Panc1 (cell line): Measurements from ENCODE around the gene FRMD1. TPM values are rescaled to one million over a fixed set of nuclear protein-coding genes. Genes with fewer than 3 reads are reported as not detected.

ENCODE experiments used
- ATAC-seq: fragments of 200-7000 bp; cut with Tn5 transposase; 2 replicates; pipeline ENCODE4 v1.9.1; 2020; ENCODE audit warnings: mild to moderate bottlenecking, moderate library complexity
- BruUV-seq: library from RNA; stranded (reverse); fragments of 400-500 nt; replicated peaks from 2 replicates; lab custom pipeline; 2021; lab: Mats Ljungman, UMichigan
- CTCF ChIA-PET: fragments of 300-600 bp; sonication (Branson Sonifier 250); formaldehyde crosslinking; loops from one replicate; lab custom pipeline; 2022; ENCODE audit warnings: antibody characterized with exemption; lab: Charles Lee
- POLR2A ChIA-PET: fragments of 300-600 bp; sonication (Branson Sonifier 250); formaldehyde crosslinking; loops from one replicate; lab custom pipeline; 2022; ENCODE audit warnings: antibody characterized with exemption; lab: Charles Lee
- DNase-seq: peaks from one replicate; pipeline ENCODE4 v3.0.0-alpha.2; 2010; ENCODE audit warnings: low read depth, low spot score
- H3K27ac ChIP-seq: 2 replicates; pipeline ENCODE4 v1.5.1; 2011; ENCODE audit warnings: mild to moderate bottlenecking, low read length, inconsistent platforms
- H3K27me3 ChIP-seq: fragments of 200-500 bp; sonication (Bioruptor generic); 2 replicates; pipeline ENCODE4 v1.6.0; 2014; ENCODE audit warnings: low read length, inconsistent platforms; ENCODE audit not compliant: control insufficient read depth, insufficient read depth
- H3K36me3 ChIP-seq: fragments of 200-500 bp; sonication (Bioruptor generic); 2 replicates; pipeline ENCODE4 v1.5.1; 2014; ENCODE audit warnings: inconsistent platforms, mild to moderate bottlenecking, low read length, moderate library complexity; ENCODE audit not compliant: control insufficient read depth, insufficient read depth
- H3K4me1 ChIP-seq: 2 replicates; pipeline ENCODE4 v1.5.1; 2011; ENCODE audit warnings: inconsistent platforms, mild to moderate bottlenecking, low read length, moderate library complexity; ENCODE audit not compliant: control insufficient read depth, insufficient read depth
- H3K4me3 ChIP-seq, 2 experiments: 2 replicates each; pipeline ENCODE4 v1.5.1; 2011 to 2012; ENCODE audit warnings: low read depth in 2 of 2, low read length in 2 of 2, mild to moderate bottlenecking in 2 of 2, inconsistent platforms in 1 of 2, moderate library complexity in 1 of 2
- H3K9me3 ChIP-seq: fragments of 200-500 bp; sonication (Bioruptor generic); 2 replicates; pipeline ENCODE4 v1.5.1; 2014; ENCODE audit warnings: low read depth, mild to moderate bottlenecking, inconsistent platforms, low read length, moderate library complexity; ENCODE audit not compliant: control insufficient read depth, insufficient read depth
- POLR2AphosphoS5 ChIP-seq: IDR thresholded peaks from 2 replicates; pipeline ENCODE4 v1.6.1; 2012; ENCODE audit warnings: mild to moderate bottlenecking, low read depth, low read length, moderate library complexity
- REST ChIP-seq, 2 experiments: IDR thresholded peaks; 2 replicates each; pipeline ENCODE4 v1.6.1; 2011 to 2012; ENCODE audit warnings: low read depth in 2 of 2, control low read depth in 1 of 2, low read length in 1 of 2, mild to moderate bottlenecking in 1 of 2, moderate library complexity in 1 of 2; ENCODE audit not compliant: insufficient read depth in 1 of 2
- SIN3A ChIP-seq: IDR thresholded peaks from 2 replicates; pipeline ENCODE4 v1.6.1; 2012; ENCODE audit warnings: low read depth, mild to moderate bottlenecking, low read length, moderate library complexity, borderline replicate concordance; ENCODE audit not compliant: insufficient read depth
- TCF7L2 ChIP-seq: IDR thresholded peaks from 2 replicates; pipeline ENCODE4 v1.6.1; 2011; ENCODE audit warnings: mild to moderate bottlenecking, low read depth, low read length, inconsistent platforms
- in situ Hi-C: cut with HindIII; loops from 2 replicates; pipeline ENCODE4 v1.10.0; 2016; ENCODE audit warnings: low sequenced_read_pairs, low pct_unique_long_range_greater_than_20kb
- intact Hi-C: fragments of 100-400 bp; cut with micrococcal nuclease; formaldehyde crosslinking; loops from one replicate; pipeline ENCODE4 v1.10.0; 2022; ENCODE audit not compliant: unreplicated experiment
- total RNA-seq: library from RNA; stranded (reverse); gene quantifications from one replicate; pipeline ENCODE4 v1.2.1, GENCODE V29; 2021; ENCODE audit not compliant: unreplicated experiment
- TF ChIP-seq, protein P1 (sequence below): fragments of 450-650 bp; IDR thresholded peaks from 2 replicates; pipeline ENCODE4 v1.5.1; 2017; ENCODE audit warnings: mild to moderate bottlenecking

The FRMD1 gene
- total RNA-seq, 1 experiment from 2014 or later: 0.15 TPM

DNA sequence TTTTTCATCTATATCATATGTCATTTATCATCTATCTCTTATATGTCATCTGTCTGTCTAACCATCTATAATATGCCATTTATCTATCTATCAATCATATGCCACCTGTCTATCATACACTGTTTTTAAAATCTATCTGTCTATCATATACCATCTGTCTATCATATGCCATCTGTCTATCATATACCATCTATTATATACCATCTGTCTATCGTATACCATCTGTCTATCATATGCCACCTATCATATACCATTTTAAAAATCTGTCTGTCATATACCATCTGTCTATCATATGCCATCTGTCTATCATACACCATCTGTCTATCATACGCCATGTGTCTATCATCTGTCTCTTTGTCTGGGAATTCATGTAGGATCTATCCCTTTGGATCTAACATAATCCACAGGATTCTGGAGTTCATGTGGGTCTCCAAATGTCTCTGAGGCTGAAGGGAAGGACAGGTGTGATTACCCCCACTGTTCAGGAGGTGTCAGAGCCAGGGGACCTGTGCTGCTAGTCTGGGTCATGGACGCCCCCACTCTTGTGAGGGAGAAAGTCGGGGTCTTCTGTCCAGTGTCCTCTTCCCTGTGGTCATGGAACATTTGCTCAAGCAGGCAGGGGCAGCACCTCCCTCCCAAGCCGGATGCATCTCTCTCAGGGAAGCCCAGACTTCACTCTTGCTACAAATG is 36.9 kb upstream of the FRMD1 start:
- POLR2A ChIA-PET: no interaction called here
- H3K27ac ChIP-seq: no peak overlapping the region
- TF ChIP-seq TCF7L2 (no peak), REST (IDR thresholded peaks at IDR 0.05; ENCODE audit: insufficient read depth in 1 of 2, low read depth in 2 of 2, low read length in 1 of 2) (no peak), SIN3A (no peak), POLR2AphosphoS5 (no peak)
- TF ChIP-seq, protein P1, sequence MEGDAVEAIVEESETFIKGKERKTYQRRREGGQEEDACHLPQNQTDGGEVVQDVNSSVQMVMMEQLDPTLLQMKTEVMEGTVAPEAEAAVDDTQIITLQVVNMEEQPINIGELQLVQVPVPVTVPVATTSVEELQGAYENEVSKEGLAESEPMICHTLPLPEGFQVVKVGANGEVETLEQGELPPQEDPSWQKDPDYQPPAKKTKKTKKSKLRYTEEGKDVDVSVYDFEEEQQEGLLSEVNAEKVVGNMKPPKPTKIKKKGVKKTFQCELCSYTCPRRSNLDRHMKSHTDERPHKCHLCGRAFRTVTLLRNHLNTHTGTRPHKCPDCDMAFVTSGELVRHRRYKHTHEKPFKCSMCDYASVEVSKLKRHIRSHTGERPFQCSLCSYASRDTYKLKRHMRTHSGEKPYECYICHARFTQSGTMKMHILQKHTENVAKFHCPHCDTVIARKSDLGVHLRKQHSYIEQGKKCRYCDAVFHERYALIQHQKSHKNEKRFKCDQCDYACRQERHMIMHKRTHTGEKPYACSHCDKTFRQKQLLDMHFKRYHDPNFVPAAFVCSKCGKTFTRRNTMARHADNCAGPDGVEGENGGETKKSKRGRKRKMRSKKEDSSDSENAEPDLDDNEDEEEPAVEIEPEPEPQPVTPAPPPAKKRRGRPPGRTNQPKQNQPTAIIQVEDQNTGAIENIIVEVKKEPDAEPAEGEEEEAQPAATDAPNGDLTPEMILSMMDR: no peak
- no peak for DNase-seq
- BruUV-seq: no TSS peak
- in situ Hi-C loops: no loop called here
- no peak for ATAC-seq
- CTCF ChIA-PET: no interaction called here
- H3K4me3 ChIP-seq: no peak overlapping the region
- intact Hi-C loops: loop anchor here (5.0 kb wide), 1 partner anchor 209 kb away; no protein-coding TSS in a partner anchor
- H3K4me1 ChIP-seq: no peaks in the 10 kb centered on the region
- no peaks in the 10 kb centered on the region for H3K9me3 ChIP-seq
- H3K27me3 ChIP-seq: no peaks in the 10 kb centered on the region
- H3K36me3 ChIP-seq: no peaks in the 10 kb centered on the region

DNA sequence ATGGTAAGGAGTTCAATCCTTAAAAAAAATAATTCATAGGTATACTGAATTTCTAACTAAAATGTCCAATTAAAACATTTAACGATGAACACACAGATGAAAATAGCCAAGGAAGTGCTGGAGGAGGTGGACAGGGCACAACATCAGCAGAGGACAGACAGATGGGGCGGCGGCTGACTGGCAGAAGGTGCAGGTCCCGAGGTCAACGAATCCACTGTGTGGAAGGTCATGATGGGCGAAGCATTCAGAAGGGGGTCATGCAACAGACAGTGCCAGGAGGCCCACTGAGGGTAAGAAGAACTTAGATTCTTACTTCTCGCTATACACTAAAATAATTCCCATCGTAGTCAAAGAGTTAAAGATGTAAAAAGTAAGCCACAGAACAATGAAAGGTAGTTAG is 34.2 kb upstream of the FRMD1 start:
- TF ChIP-seq REST (IDR thresholded peaks at IDR 0.05; ENCODE audit: insufficient read depth in 1 of 2, low read depth in 2 of 2, low read length in 1 of 2): no peak
- no peak for TF ChIP-seq TCF7L2
- TF ChIP-seq POLR2AphosphoS5: no peak
- TF ChIP-seq, protein P1: no peak
- TF ChIP-seq SIN3A: no peak
- CTCF ChIA-PET: no interaction called here
- intact Hi-C loops: no loop called here
- Histone ChIP-seq H3K27me3 (no peaks in the 10 kb centered on the region), H3K4me1 (no peaks in the 10 kb centered on the region), H3K4me3 (no peak overlapping the region), H3K9me3 (no peaks in the 10 kb centered on the region), H3K27ac (no peak overlapping the region), H3K36me3 (no peaks in the 10 kb centered on the region)
- ATAC-seq (no peak), DNase-seq (no peak)
- POLR2A ChIA-PET: no interaction called here
- no TSS peak for BruUV-seq
- in situ Hi-C loops: no loop called here
